HT-29 (cell line): ENCODE results near the gene CASR. TPM values are rescaled to one million over a fixed set of nuclear protein-coding genes. Genes with fewer than 3 reads are reported as not detected.

Experiments used
- DNase-seq: peaks from one replicate; pipeline ENCODE4 v3.0.0-alpha.2; 2015; ENCODE audit warnings: low spot score
- total RNA-seq: library from RNA; depleted of rRNA; stranded (reverse); fragments of >200 nt; shearing (Covaris generic); gene quantifications from 2 replicates; pipeline ENCODE4 v1.2.3, GENCODE V29; 2014

CASR gene
- total RNA-seq, 1 experiment from 2014 or later: not detected

GRCh38 chr3:122258757-122259371 lies 75.4 kb downstream of the CASR start:
- DNase-seq: peak; percentile 77

- DNase-seq: no peak
Observed at GRCh38 chr3:122260206-122260605, 76.7 kb downstream of the CASR start.

- DNase-seq: no peak
Observed at GRCh38 chr3:122263058-122263457, 79.6 kb downstream of the CASR start.

GRCh38 chr3:122263974-122264588 lies 80.6 kb downstream of the CASR start:
- no peak for DNase-seq

- no peak for DNase-seq
Observed at GRCh38 chr3:122265957-122266356, 82.5 kb downstream of the CASR start.

- DNase-seq: no peak
Observed at GRCh38 chr3:122268257-122269024, 85.0 kb downstream of the CASR start.

- DNase-seq: no peak
Observed at GRCh38 chr3:122269045-122269444, 85.6 kb downstream of the CASR start.

- DNase-seq: no peak
Observed at GRCh38 chr3:122271246-122271898, 87.9 kb downstream of the CASR start.

- DNase-seq: no peak
Observed at GRCh38 chr3:122272879-122273278, 89.4 kb downstream of the CASR start.

- DNase-seq: no peak
Observed at GRCh38 chr3:122273498-122273897, 90.0 kb downstream of the CASR start.

- DNase-seq: no peak
Observed at GRCh38 chr3:122281891-122282290, 98.4 kb downstream of the CASR start.

GRCh38 chr3:122283796-122284445 lies 100.5 kb downstream of the CASR start:
- no peak for DNase-seq

GRCh38 chr3:122284486-122284885 lies 101.0 kb downstream of the CASR start:
- no peak for DNase-seq

- DNase-seq: no peak
Observed at GRCh38 chr3:122294359-122294758, 110.9 kb downstream of the CASR start.

- DNase-seq: no peak
Observed at GRCh38 chr3:122295266-122296062, 112.0 kb downstream of the CASR start.

- DNase-seq: no peak
Observed at GRCh38 chr3:122298239-122298638, 114.8 kb downstream of the CASR start.

GRCh38 chr3:122299215-122299614 lies 115.7 kb downstream of the CASR start:
- no peak for DNase-seq

GRCh38 chr3:122299872-122300460 lies 116.5 kb downstream of the CASR start:
- peak; percentile 74 for DNase-seq

GRCh38 chr3:122301063-122301462 lies 117.6 kb downstream of the CASR start:
- no peak for DNase-seq

- DNase-seq: peak; percentile 75
Observed at GRCh38 chr3:122305818-122306621, 122.6 kb downstream of the CASR start.
